ENCODE results near the gene UPK3BL2. TPM values are rescaled to one million over a fixed set of nuclear protein-coding genes. Genes with fewer than 3 reads are reported as not detected.
A peak's percentile ranks its signal among the peaks of the same experiment; 100 is the strongest.
"Not testable (repeated sequence)": the region's sequence is repeated elsewhere in the genome, so short reads cannot be mapped to it uniquely, and the experiment has no call there.

UPK3BL2 gene
- total and polyA plus RNA-seq, 2 donors (not counting 1 experiment from before 2014, with no cell fraction given) = 1.4 to 3.8 TPM

DNA sequence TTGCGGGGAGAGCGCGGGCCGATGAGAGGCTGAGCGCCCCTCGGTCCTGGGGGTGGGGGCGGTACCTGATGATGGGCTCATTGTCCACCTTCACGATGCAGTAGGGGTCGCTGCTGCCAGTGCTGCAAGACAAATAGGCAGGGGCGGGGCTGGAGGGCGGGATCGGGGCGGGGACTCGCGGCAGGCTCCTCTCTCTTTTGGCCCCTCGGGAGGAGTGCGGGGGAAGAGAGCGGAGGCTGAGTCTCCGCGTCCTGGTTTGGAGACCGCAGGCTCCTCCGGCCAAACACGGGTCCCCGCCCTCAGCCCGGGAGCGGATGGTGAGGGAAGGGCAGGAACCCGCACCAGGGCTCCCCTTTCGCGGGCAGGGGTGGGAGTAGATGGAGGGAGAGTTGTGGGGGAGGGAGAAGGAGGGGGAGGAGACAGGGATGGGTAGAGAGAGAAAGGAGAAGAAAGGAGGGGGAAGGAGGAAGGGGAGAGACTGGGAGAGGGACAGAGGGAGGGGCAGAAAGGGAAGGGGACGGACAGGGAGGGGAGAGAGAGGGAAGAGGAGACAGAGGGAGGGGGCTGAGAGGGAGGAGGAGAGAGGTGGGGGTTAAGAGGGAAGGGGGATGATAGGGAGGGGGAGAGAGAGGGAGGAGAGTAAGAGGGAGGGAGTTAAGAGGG lies 31.5 kb downstream of the UPK3BL2 start:
- not testable (repeated sequence) for H4K20me1 ChIP-seq (ENCODE audit: control insufficient read depth, extremely low read depth, insufficient read depth, low read length); H3K9me3 ChIP-seq (ENCODE audit: control insufficient read depth, insufficient read depth, low read depth, low read length); H2AFZ ChIP-seq (ENCODE audit: low read length); H3K36me3 ChIP-seq (ENCODE audit: control insufficient read depth, insufficient read depth, low read length); H3K27ac ChIP-seq (ENCODE audit: insufficient read depth, low read length); H3K27me3 ChIP-seq (ENCODE audit: control insufficient read depth, insufficient read depth, low read length); H3K79me2 ChIP-seq (ENCODE audit: control insufficient read depth, insufficient read depth, low read length); H3K4me2 ChIP-seq (ENCODE audit: extremely low read depth, insufficient read depth, low read length); DNase-seq (ENCODE audit: low read depth in 2 of 2); H3K4me1 ChIP-seq (ENCODE audit: control insufficient read depth, extremely low read depth, insufficient read depth, low read length); H3K9ac ChIP-seq (ENCODE audit: insufficient read depth, low read length)
- peak overlapping the region in 1 of 4 experiments; percentile 37 for H3K4me3 ChIP-seq (replicated peaks in 1 of 4; ENCODE audit: control extremely low read depth in 1 of 4, insufficient read depth in 1 of 4, low read depth in 3 of 4, low read length in 4 of 4)

DNA sequence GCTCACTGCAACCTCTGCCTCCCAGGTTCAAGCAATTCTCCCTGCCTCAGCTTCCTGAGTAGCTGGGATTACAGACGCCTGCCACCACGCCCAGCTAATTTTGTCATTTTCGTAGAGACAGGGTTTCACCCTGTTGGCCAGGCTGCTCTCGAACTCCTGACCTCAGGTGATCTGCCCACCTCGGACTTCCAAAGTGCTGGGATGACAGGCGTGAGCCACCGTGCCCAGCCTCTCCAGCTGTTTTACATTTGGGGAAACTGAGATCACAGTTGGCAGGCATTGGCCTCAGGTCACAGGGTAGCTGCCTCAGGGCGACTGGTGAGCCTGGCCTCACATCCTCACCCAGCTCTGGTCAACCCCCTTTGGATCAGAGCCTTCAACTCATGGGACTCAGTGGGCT lies 32.9 kb downstream of the UPK3BL2 start:
- not testable (repeated sequence) for H4K20me1 ChIP-seq (ENCODE audit: control insufficient read depth, extremely low read depth, insufficient read depth, low read length); H3K9ac ChIP-seq (ENCODE audit: insufficient read depth, low read length); H3K36me3 ChIP-seq (ENCODE audit: control insufficient read depth, insufficient read depth, low read length); H2AFZ ChIP-seq (ENCODE audit: low read length); H3K9me3 ChIP-seq (ENCODE audit: control insufficient read depth, insufficient read depth, low read depth, low read length); H3K79me2 ChIP-seq (ENCODE audit: control insufficient read depth, insufficient read depth, low read length); H3K4me2 ChIP-seq (ENCODE audit: extremely low read depth, insufficient read depth, low read length); H3K27ac ChIP-seq (ENCODE audit: insufficient read depth, low read length); H3K4me3 ChIP-seq (replicated peaks in 1 of 4; ENCODE audit: control extremely low read depth in 1 of 4, insufficient read depth in 1 of 4, low read depth in 3 of 4, low read length in 4 of 4); H3K4me1 ChIP-seq (ENCODE audit: control insufficient read depth, extremely low read depth, insufficient read depth, low read length); H3K27me3 ChIP-seq (ENCODE audit: control insufficient read depth, insufficient read depth, low read length); DNase-seq (ENCODE audit: low read depth in 2 of 2)

DNA sequence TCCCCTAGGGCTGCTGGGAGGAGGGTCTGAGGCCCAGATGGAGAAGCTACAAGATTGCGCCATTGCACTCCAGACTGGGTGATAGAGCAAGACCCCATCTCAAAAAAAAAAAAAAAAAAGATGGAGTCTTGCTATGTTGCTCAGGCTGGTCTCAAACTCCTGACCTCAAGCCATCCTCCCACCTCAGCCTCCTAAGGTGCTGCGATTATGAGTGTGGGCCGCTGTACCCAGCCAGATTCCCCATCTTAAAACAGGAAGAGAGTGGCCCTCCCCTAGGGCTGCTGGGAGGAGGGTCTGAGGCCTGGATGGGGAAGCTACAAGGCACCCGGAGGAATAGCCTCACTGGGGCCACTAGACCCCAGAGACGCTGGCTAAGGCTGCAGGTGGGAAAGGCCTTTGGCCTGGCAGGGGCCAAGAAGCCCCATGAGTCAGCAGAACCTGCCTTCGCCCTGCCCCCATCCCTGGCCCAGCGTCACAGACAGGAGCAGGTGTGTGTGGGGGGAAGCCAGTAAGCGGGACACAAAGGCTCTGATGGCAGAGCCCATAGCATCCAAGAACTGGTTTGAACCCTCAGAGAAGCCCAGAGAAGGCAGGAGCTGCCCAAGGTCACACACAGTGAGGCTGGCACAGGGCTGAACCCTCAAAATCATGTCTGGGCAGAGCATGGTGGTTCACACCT lies 35.9 kb downstream of the UPK3BL2 start:
- not testable (repeated sequence) for H3K27ac ChIP-seq (ENCODE audit: insufficient read depth, low read length); H2AFZ ChIP-seq (ENCODE audit: low read length); H3K9ac ChIP-seq (ENCODE audit: insufficient read depth, low read length); H3K4me1 ChIP-seq (ENCODE audit: control insufficient read depth, extremely low read depth, insufficient read depth, low read length); H4K20me1 ChIP-seq (ENCODE audit: control insufficient read depth, extremely low read depth, insufficient read depth, low read length); DNase-seq (ENCODE audit: low read depth in 2 of 2); H3K4me3 ChIP-seq (replicated peaks in 1 of 4; ENCODE audit: control extremely low read depth in 1 of 4, insufficient read depth in 1 of 4, low read depth in 3 of 4, low read length in 4 of 4); H3K9me3 ChIP-seq (ENCODE audit: control insufficient read depth, insufficient read depth, low read depth, low read length); H3K4me2 ChIP-seq (ENCODE audit: extremely low read depth, insufficient read depth, low read length); H3K27me3 ChIP-seq (ENCODE audit: control insufficient read depth, insufficient read depth, low read length); H3K36me3 ChIP-seq (ENCODE audit: control insufficient read depth, insufficient read depth, low read length); H3K79me2 ChIP-seq (ENCODE audit: control insufficient read depth, insufficient read depth, low read length)

DNA sequence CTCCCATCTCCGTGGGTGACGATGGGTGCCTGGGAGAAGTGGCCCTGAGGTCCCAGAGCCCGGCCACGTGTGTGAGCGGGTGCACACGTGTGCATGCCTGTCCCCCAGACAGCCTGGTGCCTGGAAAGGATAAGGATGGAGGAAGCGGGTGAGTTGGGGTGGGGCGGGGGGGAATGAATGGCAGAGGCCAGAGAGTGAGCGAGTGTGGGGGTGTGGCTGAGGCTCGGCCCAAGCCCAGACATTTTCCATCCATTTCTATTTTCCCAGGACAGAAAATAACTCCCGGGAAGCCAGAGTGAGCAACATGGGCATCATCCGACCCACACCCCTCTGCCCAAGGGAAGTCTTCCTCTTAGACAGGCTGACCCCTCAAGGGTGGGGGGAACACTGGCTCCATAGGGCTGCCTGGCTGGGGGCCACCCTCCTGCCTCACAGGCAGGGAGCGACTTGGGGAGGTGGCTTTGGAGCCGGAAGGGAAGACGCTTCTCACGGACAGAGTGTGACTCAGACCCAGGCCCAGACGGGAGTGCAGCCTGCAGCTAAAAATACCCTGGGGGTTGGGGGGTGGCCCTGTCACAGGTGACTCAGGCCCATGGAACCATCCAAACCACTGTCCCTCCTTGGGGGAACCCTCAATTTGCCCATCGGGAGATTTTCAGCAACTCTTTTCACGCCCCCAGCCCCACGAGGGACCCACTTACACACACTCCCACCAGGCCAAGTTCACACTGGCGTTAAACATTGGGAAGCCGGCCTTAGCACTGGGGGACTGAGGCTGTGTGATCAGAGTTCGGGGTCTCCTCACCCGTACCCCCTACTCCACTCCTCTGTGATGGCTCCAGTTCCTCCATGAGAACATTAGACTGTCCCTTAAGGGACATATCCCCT lies 38.0 kb downstream of the UPK3BL2 start:
- DNase-seq (ENCODE audit: low read depth in 2 of 2) = not testable (repeated sequence)

GRCh38 chr7:102503141-102503540 lies 40.4 kb downstream of the UPK3BL2 start:
- H2AFZ ChIP-seq (ENCODE audit: low read length); H3K36me3 ChIP-seq (ENCODE audit: control insufficient read depth, insufficient read depth, low read length); H3K79me2 ChIP-seq (ENCODE audit: control insufficient read depth, insufficient read depth, low read length); H3K4me1 ChIP-seq (ENCODE audit: control insufficient read depth, extremely low read depth, insufficient read depth, low read length); H3K27ac ChIP-seq (ENCODE audit: insufficient read depth, low read length); H3K4me3 ChIP-seq (replicated peaks in 1 of 4; ENCODE audit: control extremely low read depth in 1 of 4, insufficient read depth in 1 of 4, low read depth in 3 of 4, low read length in 4 of 4); H4K20me1 ChIP-seq (ENCODE audit: control insufficient read depth, extremely low read depth, insufficient read depth, low read length); DNase-seq (ENCODE audit: low read depth in 2 of 2); H3K9me3 ChIP-seq (ENCODE audit: control insufficient read depth, insufficient read depth, low read depth, low read length); H3K27me3 ChIP-seq (ENCODE audit: control insufficient read depth, insufficient read depth, low read length); H3K4me2 ChIP-seq (ENCODE audit: extremely low read depth, insufficient read depth, low read length); H3K9ac ChIP-seq (ENCODE audit: insufficient read depth, low read length): not testable (repeated sequence)

More for the DNA sequence above, 38.0 kb downstream of the UPK3BL2 start:
- not testable (repeated sequence) for H3K9ac ChIP-seq (ENCODE audit: insufficient read depth, low read length); H3K79me2 ChIP-seq (ENCODE audit: control insufficient read depth, insufficient read depth, low read length); H3K36me3 ChIP-seq (ENCODE audit: control insufficient read depth, insufficient read depth, low read length); H3K27me3 ChIP-seq (ENCODE audit: control insufficient read depth, insufficient read depth, low read length); H3K4me3 ChIP-seq (replicated peaks in 1 of 4; ENCODE audit: control extremely low read depth in 1 of 4, insufficient read depth in 1 of 4, low read depth in 3 of 4, low read length in 4 of 4); H3K9me3 ChIP-seq (ENCODE audit: control insufficient read depth, insufficient read depth, low read depth, low read length); H3K4me1 ChIP-seq (ENCODE audit: control insufficient read depth, extremely low read depth, insufficient read depth, low read length); H4K20me1 ChIP-seq (ENCODE audit: control insufficient read depth, extremely low read depth, insufficient read depth, low read length); H2AFZ ChIP-seq (ENCODE audit: low read length); H3K4me2 ChIP-seq (ENCODE audit: extremely low read depth, insufficient read depth, low read length)
- H3K27ac ChIP-seq (ENCODE audit: insufficient read depth, low read length) = peak overlapping the region; percentile 47

- DNase-seq (ENCODE audit: low read depth in 2 of 2); H2AFZ ChIP-seq (ENCODE audit: low read length); H3K4me1 ChIP-seq (ENCODE audit: control insufficient read depth, extremely low read depth, insufficient read depth, low read length); H3K4me3 ChIP-seq (replicated peaks in 1 of 4; ENCODE audit: control extremely low read depth in 1 of 4, insufficient read depth in 1 of 4, low read depth in 3 of 4, low read length in 4 of 4); H3K9ac ChIP-seq (ENCODE audit: insufficient read depth, low read length); H4K20me1 ChIP-seq (ENCODE audit: control insufficient read depth, extremely low read depth, insufficient read depth, low read length); H3K27ac ChIP-seq (ENCODE audit: insufficient read depth, low read length); H3K27me3 ChIP-seq (ENCODE audit: control insufficient read depth, insufficient read depth, low read length); H3K79me2 ChIP-seq (ENCODE audit: control insufficient read depth, insufficient read depth, low read length); H3K36me3 ChIP-seq (ENCODE audit: control insufficient read depth, insufficient read depth, low read length); H3K4me2 ChIP-seq (ENCODE audit: extremely low read depth, insufficient read depth, low read length); H3K9me3 ChIP-seq (ENCODE audit: control insufficient read depth, insufficient read depth, low read depth, low read length): not testable (repeated sequence)
Observed at GRCh38 chr7:102498321-102498720, 45.2 kb downstream of the UPK3BL2 start.

Measured in fibroblast of lung (primary cell).